ENCODE data around the gene CAMSAP1. TPM values are rescaled to one million over a fixed set of nuclear protein-coding genes. Genes with fewer than 3 reads are reported as not detected.

CAMSAP1 gene
- total and polyA plus RNA-seq, 2 of the 4 experiments (the other 2 are of a cell fraction), result 8.2 to 19.5 TPM

DNA sequence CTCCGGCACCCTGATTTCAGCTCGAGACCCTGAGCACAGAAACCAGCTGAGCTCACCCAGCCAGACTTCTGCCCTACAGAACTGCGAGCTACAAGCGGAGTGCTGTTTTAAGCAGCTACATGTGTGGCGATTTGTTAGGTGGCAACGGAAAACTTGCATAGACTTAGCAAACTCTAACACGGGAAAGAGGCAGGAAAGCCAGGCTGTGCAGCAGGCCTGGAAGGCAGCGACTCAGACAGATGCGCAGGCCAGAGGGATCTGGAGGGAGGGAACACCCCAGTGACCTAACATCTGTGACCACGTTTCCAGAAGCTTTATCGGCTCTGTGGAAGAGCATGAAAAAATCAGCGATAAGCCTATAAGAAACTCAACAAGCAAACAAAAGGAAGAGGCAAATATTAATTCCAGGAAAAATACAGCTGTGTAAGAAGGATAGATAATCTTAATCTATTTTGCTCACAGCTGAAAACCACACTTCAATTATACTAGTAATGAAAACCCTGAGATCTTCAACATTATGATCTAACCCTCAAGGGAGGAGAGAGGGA lies 42.9 kb upstream of the CAMSAP1 start:
- peaks cover 42% of the 10 kb centered on the region for H3K36me3 ChIP-seq (ENCODE audit: control insufficient read depth, insufficient read depth, low read length)

More for the DNA sequence above, 42.9 kb upstream of the CAMSAP1 start:
- H3K9me1 ChIP-seq (ENCODE audit: insufficient read depth, low read length), result peaks cover 4% of the 10 kb centered on the region
- ATAC-seq (ENCODE audit: low read depth), result no peak
- no peak overlapping the region for H3K9ac ChIP-seq (ENCODE audit: low read depth, low read length)
- H2BK20ac ChIP-seq (ENCODE audit: low read depth, low read length), result no peak overlapping the region
- no peak overlapping the region for H3K4me2 ChIP-seq (ENCODE audit: low read depth, low read length)
- WGBS, 2 experiments (ENCODE audit: extremely low coverage in 2 of 2, insufficient read length in 1 of 2), result 89% methylated on average over 4 of the region's 12 CpGs; no CpG with 5 or more reads in 1 of the 2 experiments
- intact Hi-C loops (cut with micrococcal nuclease) (no loop called here), in situ Hi-C loops (cut with MboI; ENCODE audit: low sequenced_read_pairs) (no loop called here), dilution Hi-C loops (cut with HindIII; ENCODE audit: low sequenced_read_pairs, unreplicated experiment) (no loop called here)
- H3K14ac ChIP-seq (replicated peaks; ENCODE audit: low read depth, low read length), result no peak overlapping the region
- no peak overlapping the region for H2AK9ac ChIP-seq (replicated peaks; ENCODE audit: low read depth, low read length, poor library complexity)
- H3K27ac ChIP-seq (ENCODE audit: insufficient read depth, low read length), result no peak overlapping the region
- H3K18ac ChIP-seq (ENCODE audit: low read depth, low read length), result no peak overlapping the region
- 0 out of 2 replicates have a peak overlapping the region, but pooled peaks have one; percentile 10 for H2AK5ac ChIP-seq (ENCODE audit: low read depth, low read length)
- no peak for DNase-seq
- CTCF ChIA-PET, result no interaction called here
- no peak overlapping the region for H3K4me3 ChIP-seq (ENCODE audit: insufficient read depth, low read depth, low read length)
- no peak overlapping the region for H2AFZ ChIP-seq (replicated peaks; ENCODE audit: low read length, poor library complexity)
- peaks cover 7% of the 10 kb centered on the region for H3K4me1 ChIP-seq (ENCODE audit: control insufficient read depth, insufficient read depth, low read length)
- no peak overlapping the region for H2BK120ac ChIP-seq (ENCODE audit: low read depth, low read length)
- no peak for TF ChIP-seq FOS (IDR thresholded peaks at IDR 0.05; ENCODE audit: low read depth, low read length)
- TF ChIP-seq BHLHE40 (IDR thresholded peaks at IDR 0.05; ENCODE audit: low read depth, low read length), result no peak
- TF ChIP-seq MAFK (IDR thresholded peaks at IDR 0.05; ENCODE audit: low read depth, low read length), result no peak
- TF ChIP-seq CEBPB (IDR thresholded peaks at IDR 0.05; ENCODE audit: low read depth, low read length), result no peak
- TF ChIP-seq MXI1 (IDR thresholded peaks at IDR 0.05; ENCODE audit: borderline replicate concordance, low read depth, low read length), result no peak
- TF ChIP-seq RCOR1 (IDR thresholded peaks at IDR 0.05; ENCODE audit: insufficient replicate concordance, low read length), result no peak
- no peak for TF ChIP-seq NFE2L2 (IDR thresholded peaks at IDR 0.05; ENCODE audit: low read depth, low read length)
- no peak for TF ChIP-seq POLR2A (IDR thresholded peaks at IDR 0.05; ENCODE audit: low read depth, low read length)
- TF ChIP-seq CHD1 (IDR thresholded peaks at IDR 0.05; ENCODE audit: low read depth, low read length), result no peak
- TF ChIP-seq, protein P1, sequence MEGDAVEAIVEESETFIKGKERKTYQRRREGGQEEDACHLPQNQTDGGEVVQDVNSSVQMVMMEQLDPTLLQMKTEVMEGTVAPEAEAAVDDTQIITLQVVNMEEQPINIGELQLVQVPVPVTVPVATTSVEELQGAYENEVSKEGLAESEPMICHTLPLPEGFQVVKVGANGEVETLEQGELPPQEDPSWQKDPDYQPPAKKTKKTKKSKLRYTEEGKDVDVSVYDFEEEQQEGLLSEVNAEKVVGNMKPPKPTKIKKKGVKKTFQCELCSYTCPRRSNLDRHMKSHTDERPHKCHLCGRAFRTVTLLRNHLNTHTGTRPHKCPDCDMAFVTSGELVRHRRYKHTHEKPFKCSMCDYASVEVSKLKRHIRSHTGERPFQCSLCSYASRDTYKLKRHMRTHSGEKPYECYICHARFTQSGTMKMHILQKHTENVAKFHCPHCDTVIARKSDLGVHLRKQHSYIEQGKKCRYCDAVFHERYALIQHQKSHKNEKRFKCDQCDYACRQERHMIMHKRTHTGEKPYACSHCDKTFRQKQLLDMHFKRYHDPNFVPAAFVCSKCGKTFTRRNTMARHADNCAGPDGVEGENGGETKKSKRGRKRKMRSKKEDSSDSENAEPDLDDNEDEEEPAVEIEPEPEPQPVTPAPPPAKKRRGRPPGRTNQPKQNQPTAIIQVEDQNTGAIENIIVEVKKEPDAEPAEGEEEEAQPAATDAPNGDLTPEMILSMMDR (conservative IDR thresholded peaks at IDR 0.05; ENCODE audit: low read depth, low read length), result no peak
- TF ChIP-seq RAD21 (IDR thresholded peaks at IDR 0.05; ENCODE audit: low read length), result no peak
- no peak overlapping the region for H3K23ac ChIP-seq (ENCODE audit: low read depth, low read length)
- no peaks in the 10 kb centered on the region for H3K9me3 ChIP-seq (ENCODE audit: control insufficient read depth, insufficient read depth, low read length)
- peaks cover 6% of the 10 kb centered on the region for H4K20me1 ChIP-seq (ENCODE audit: insufficient read depth, low read length)
- H2BK15ac ChIP-seq (ENCODE audit: low read depth, low read length), result no peak overlapping the region
- no peak overlapping the region; the same call in 1 of the 2 replicates for H4K91ac ChIP-seq (ENCODE audit: insufficient read depth, low read depth, low read length)
- no peak overlapping the region for H4K5ac ChIP-seq (ENCODE audit: low read depth, low read length)
- H3K4ac ChIP-seq (ENCODE audit: low read depth, low read length), result no peak overlapping the region
- no peak overlapping the region for H3K56ac ChIP-seq (ENCODE audit: extremely low read depth, insufficient read depth, low read length)
- no peak overlapping the region for H4K8ac ChIP-seq (ENCODE audit: low read depth in 2 of 2, low read length in 2 of 2)
- BruUV-seq (replicated peaks), result no TSS peak
- H3K79me1 ChIP-seq (ENCODE audit: low read depth in 1 of 2, low read length in 2 of 2), result peaks cover 8 to 43% of the 10 kb centered on the region in 2 experiments; a peak in 3 of 4 replicates
- H2BK5ac ChIP-seq (ENCODE audit: low read depth, low read length, poor library complexity, severe bottlenecking), result no peak overlapping the region
- POLR2A ChIA-PET (ENCODE audit: unreplicated experiment), result no interaction called here
- no peaks in the 10 kb centered on the region for H3K27me3 ChIP-seq (ENCODE audit: control insufficient read depth, insufficient read depth, low read length)

All from IMR-90 (cell line).